Measurements from ENCODE around the gene ELAVL3.
A peak's percentile ranks its signal among the peaks of the same experiment; 100 is the strongest.

ELAVL3 gene

DNA sequence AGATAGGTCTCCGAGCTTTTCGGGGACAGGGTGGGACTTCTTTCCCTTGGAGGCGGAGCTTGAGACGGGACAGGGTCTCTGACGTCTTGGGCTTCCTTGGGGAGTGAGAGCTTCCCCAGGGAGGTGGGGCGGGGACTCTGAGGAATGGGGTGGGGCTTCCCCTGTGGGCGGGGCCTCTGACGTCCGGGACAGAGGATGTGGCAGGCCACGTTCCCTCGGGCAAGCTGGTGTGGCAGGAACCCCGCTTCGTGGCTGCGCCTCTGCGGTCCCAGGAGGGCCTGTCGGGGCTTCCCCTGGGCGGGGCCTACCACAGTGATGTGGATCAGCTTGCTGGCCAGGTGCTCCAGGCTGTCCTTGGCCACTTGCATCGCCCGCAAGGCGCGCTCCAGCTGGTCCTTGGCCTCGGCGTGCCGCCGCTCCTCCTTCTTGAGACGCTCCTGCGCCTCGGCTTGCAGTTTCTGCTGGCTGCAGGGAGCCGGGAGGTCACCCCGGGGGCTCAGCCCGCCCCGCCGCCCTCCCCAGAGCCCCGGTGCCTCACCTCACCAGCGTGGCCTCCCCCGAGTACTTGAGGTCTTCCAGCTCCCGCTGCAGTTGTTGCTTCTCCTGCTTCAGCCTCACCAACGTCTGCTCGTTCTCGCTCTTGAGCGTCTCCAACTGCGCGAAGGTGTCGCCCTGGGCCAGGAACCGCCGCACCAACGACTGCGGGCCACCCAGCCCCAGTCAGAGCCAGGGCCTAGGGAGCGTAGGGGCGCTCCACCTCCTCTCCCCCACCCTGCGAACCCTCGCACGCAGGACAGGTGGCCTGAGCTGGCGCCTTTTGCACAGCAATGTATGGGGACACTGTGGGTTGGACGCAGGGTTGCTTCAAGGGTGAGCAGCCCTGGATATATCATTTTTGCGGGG is 58.4 kb downstream of the ELAVL3 start:
- DNase-seq (ENCODE audit: low read depth, low spot score): no peak
- ChIA-PET CTCF (interaction anchor here (1.1 to 2.5 kb wide), 6 partner anchors 8 to 127 kb away, joined by 3 to 16 read pairs (median 4); partner anchors contain the start of genes ODAD3, PRKCSH and TSPAN16), POLR2A (no interaction called here)
- TF ChIP-seq, protein P1, sequence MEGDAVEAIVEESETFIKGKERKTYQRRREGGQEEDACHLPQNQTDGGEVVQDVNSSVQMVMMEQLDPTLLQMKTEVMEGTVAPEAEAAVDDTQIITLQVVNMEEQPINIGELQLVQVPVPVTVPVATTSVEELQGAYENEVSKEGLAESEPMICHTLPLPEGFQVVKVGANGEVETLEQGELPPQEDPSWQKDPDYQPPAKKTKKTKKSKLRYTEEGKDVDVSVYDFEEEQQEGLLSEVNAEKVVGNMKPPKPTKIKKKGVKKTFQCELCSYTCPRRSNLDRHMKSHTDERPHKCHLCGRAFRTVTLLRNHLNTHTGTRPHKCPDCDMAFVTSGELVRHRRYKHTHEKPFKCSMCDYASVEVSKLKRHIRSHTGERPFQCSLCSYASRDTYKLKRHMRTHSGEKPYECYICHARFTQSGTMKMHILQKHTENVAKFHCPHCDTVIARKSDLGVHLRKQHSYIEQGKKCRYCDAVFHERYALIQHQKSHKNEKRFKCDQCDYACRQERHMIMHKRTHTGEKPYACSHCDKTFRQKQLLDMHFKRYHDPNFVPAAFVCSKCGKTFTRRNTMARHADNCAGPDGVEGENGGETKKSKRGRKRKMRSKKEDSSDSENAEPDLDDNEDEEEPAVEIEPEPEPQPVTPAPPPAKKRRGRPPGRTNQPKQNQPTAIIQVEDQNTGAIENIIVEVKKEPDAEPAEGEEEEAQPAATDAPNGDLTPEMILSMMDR (IDR thresholded peaks at IDR 0.05; ENCODE audit: insufficient read depth, low read length, missing control alignments): no peak
- H3K4me3 ChIP-seq (ENCODE audit: low read depth, low read length): peak overlapping the region; percentile 20

DNA sequence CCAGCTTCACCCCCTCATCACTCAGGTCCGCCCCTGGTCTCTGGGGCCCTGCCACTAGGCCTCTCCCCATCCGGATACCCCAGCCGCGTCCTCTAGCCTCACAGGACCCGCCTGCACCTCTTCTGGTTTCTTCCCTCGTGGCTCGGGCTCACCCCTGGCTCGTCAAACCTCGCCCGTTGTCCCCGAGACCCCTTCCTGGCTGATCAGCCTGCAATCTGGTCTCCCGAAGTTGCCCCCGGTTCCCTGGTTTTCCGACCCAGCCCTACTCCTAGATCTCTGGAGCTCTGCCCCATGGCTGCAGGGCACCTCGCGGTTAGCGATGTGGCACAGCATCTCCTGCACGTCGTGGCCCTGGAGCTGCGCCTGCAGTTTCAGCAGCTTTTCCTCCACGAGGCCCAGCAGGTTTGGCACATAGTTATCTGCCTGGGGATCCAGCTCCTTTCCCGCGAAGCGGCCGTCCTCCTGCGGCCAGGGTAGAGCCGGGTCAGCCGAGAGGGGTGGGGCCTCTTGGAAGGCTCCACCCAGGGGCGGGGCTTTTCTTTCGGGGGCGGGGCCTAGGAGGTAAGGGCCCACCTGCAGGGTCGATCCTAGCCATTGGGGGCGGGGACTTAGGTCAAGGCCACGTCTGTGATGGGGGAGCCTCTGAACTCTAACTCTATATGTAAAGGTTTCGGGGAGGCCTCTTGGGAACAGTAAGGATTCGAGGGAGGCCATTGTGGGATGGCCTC is 59.3 kb downstream of the ELAVL3 start:
- TF ChIP-seq, protein P1 (IDR thresholded peaks at IDR 0.05; ENCODE audit: insufficient read depth, low read length, missing control alignments): no peak
- ChIA-PET POLR2A (no interaction called here), CTCF (interaction anchor here (1.1 to 2.5 kb wide), 4 partner anchors 9 to 40 kb away, joined by 3 to 10 read pairs (median 4); no protein-coding TSS in a partner anchor)
- no peak overlapping the region for H3K4me3 ChIP-seq (ENCODE audit: low read depth, low read length)
- no peak for DNase-seq (ENCODE audit: low read depth, low spot score)

DNA sequence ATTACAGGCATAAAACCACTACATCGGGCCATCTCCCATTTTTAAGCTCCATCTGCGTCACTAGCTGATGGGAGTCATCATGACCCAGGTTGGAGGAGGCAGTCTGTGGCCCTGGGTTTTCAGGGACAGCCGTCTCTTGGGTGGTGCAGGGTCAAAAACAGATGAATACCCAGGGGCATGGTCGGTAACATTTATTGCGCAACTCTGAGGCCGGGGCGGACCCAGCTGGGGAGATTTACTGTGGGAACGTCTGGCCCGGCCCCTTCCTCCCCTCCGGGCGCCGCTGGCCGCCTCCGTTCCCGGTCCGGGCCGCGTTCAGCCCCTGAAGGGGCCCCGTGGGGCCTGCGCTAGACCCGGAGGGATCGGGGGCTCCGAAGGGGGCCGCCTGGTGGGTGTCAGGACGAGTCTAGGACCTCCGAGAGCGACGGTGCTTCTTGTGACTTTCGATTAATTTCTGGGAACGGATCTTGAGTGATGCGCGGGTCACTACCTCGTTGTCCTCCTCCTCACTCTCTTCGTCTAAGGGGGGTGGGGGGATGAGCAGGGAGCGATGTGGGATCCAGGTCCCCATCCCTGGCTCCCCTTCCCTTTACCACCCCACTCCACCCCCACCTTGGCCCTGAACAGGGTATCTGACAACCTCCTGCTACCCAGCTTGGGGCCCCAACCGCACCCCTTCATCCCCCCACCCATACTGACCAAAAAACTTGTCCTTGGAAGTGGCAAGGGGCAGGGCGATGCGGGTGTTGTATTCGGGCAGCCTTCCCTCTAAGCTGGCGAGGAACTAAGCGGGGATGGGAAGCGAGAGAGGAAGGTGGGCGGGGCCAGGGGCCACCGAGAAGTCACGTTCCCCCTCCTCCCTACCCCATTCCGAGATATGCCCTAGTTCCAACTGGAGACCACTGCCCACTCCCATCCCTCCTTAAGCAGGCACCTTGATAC is 60.1 kb downstream of the ELAVL3 start:
- H3K4me3 ChIP-seq (ENCODE audit: low read depth, low read length): peak overlapping the region; percentile 15; the same call in 1 of the 2 replicates
- DNase-seq (ENCODE audit: low read depth, low spot score): no peak
- CTCF ChIA-PET: interaction anchor here (0.6 to 2.5 kb wide), 9 partner anchors 10 to 40 kb away, joined by 3 to 10 read pairs (median 6); partner anchors contain the start of gene PRKCSH
- TF ChIP-seq, protein P1 (IDR thresholded peaks at IDR 0.05; ENCODE audit: insufficient read depth, low read length, missing control alignments): no peak
- POLR2A ChIA-PET: interaction anchor here (1.0 kb wide), 1 partner anchor 46 kb away, joined by 3 read pairs; no protein-coding TSS in a partner anchor

DNA sequence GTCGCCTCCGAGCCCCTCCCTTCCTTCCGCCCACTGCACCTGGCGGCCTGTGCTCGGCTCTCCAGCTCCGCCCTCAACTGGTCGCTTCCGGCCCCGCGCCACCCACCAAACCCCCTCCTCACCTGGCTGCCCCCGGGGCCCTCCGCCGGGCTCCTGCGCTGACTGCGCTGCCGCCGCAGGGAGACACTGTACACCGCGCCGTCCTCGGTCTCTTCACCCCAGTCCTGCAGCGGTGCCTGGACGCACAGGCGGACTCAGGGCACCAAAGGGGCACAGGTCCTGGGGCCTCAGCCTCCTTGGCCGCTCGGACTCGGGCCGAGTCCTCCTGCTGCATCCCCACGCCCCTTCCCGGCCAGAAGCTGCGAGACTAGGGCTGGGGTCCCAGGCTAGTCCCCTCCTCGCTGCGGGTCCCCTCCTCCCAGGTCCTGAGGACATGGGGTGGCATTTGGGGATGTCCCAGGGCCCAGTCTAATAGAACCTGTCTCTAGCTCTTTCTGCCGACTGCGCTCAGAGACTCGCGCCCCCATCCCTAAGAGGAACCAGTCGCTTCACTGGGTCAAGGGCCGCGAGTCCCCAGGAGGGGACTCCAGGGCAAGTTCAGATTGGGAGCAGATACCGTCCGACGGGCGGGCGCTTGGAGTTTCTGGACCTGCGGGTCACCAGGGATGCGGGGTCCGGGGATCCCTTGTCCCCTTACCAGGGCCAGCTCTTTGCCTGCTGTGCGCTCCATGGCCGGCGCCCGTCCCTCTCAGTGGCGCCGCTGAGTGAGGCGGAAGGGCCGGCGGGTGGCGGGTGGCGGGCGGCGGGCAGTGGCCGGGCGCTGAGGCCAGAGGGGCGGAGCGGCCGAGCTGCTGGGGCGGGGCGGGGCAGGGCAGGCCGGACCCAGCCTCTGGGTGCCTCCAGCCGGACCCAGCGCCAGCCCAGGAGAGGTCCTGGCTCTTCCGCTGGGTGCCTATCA is 62.0 kb downstream of the ELAVL3 start, which contains the start of gene RGL3:
TSS of gene RGL3 (minus strand) at position 766 of the 958 bp plus-strand sequence. CDS start at position 730, 36 bp downstream.
- POLR2A ChIA-PET: no interaction called here
- DNase-seq (ENCODE audit: low read depth, low spot score): no peak
- CTCF ChIA-PET: interaction anchor here (0.7 to 2.2 kb wide), 5 partner anchors 16 to 125 kb away, joined by 3 to 8 read pairs (median 6); partner anchors contain the start of gene SWSAP1
- H3K4me3 ChIP-seq (ENCODE audit: low read depth, low read length): no peak within 1 kb of the TSS
- TF ChIP-seq, protein P1 (IDR thresholded peaks at IDR 0.05; ENCODE audit: insufficient read depth, low read length, missing control alignments): no peak

DNA sequence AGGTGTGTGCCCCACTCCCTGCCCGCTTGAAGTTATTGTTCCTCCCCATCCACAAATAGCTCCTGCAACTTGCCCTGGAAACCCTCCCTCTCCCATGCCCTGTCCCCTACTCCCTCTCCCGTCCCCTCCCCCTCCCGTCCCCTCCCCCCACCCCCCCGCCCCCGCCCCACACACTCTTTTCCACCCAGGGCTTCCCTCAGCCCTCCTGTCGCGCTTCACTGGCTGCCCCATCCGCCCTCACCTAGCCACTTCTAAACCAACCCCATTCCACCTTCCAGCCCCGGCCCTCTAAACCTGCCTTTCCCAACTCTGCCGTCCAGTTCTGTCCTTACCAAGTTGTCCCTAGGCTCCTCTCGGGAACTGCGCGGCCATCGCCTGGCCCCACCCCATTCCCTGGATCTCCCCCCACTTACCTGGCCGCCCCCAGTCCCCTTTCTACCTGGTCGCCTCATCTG is 62.7 kb downstream of the ELAVL3 start:
- no peak overlapping the region for H3K4me3 ChIP-seq (ENCODE audit: low read depth, low read length)
- DNase-seq (ENCODE audit: low read depth, low spot score): no peak
- ChIA-PET CTCF (no interaction called here), POLR2A (no interaction called here)
- TF ChIP-seq, protein P1 (IDR thresholded peaks at IDR 0.05; ENCODE audit: insufficient read depth, low read length, missing control alignments): no peak
